ENCODE measurements around the gene GRK1.

The GRK1 gene

DNA sequence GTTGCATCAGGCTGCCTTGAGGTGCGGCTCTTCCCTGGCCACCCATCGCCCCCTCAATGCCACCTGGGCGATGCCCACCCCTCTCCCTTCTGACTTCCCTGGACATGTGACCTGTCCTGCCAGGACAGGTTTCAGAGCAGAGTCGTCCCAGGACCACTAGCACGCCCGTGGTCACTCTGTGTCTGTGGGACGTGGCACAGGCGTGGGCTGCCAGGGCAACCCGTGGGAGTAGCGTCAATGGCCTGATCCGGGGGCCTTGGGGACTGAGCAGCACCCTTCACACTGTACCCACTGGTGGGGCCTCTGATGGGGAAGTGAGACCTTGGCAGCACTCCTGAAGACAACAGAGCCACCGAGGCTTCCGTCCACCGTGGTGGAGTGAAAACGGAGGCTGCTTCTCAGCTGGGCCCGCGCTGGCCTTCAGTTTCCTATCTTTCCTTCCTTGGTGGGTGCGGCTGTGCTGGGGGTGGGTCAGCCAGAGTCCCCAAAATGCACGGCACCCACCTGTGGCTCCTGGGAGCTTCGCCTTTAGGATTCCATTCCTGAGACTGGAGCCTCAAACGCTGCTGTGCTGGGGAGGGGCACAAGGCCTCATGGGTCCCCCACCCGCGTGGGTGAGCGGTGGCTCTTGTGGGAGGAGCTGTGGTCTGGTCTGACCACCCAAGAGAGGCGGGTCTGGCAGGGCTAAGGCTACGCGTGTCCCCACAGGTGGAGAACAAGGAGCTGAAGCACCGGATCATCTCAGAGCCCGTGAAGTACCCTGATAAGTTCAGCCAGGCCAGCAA lies 65.3 kb downstream of the GRK1 start:
- Histone ChIP-seq H3K4me3 (ENCODE audit: low read depth, low read length) (no peak overlapping the region), H3K4me1 (ENCODE audit: control insufficient read depth, insufficient read depth, low read length, unreplicated experiment) (no peaks in the 10 kb centered on the region), H3K36me3 (ENCODE audit: insufficient read depth, low read length) (no peaks in the 10 kb centered on the region), H2AFZ (ENCODE audit: low read length, unreplicated experiment) (no peak overlapping the region), H3K79me2 (ENCODE audit: control insufficient read depth, insufficient read depth, low read length, unreplicated experiment) (no peaks in the 10 kb centered on the region), H3K27ac (ENCODE audit: low read depth, low read length) (no peak overlapping the region), H3K27me3 (ENCODE audit: insufficient read depth, low read length) (no peaks in the 10 kb centered on the region)

DNA sequence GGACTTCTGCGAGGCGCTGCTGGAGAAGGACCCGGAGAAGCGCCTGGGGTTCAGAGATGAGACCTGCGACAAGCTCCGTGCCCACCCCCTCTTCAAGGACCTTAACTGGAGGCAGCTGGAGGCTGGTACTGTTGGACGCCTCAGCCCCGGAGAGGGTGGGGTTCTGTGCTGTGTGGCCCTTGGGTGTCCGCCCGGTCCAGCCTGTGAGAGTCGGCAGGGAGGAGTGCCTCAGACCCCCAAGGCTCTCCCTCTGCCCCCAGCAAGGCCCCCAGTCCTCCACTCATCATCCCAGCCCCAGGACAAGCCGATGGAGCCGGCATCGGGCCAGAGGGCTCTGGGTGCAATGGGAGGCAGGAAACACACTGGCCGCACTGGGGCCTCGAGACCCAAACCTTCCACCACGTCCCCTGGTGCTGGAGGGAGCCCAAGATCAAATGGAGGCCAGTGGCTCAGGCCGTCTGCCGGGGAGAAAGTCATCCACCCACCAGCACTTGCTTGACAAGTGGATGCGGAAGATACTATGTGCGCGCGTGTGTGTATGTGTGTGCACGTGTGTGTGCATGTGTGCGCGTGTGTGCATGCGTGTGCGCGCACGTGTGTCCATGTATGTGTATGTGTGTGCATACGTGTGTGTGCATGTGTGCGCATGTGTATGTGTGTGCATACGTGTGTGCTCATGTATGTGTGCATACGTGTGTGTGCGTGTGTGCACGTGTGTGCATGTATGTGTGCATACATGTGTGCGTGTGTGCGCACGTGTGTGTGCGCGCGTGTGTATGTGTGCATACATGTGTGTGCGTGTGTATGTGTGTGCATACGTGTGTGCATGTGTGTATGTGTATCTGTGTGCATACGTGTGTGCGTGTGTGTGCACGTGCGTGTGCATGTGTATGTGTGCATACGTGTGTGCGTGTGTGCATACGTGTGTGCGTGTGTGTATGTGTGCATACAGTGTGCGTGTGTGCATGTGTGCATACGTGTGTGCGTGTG lies 66.2 kb downstream of the GRK1 start:
- H3K36me3 ChIP-seq (ENCODE audit: insufficient read depth, low read length) = no peaks in the 10 kb centered on the region

DNA sequence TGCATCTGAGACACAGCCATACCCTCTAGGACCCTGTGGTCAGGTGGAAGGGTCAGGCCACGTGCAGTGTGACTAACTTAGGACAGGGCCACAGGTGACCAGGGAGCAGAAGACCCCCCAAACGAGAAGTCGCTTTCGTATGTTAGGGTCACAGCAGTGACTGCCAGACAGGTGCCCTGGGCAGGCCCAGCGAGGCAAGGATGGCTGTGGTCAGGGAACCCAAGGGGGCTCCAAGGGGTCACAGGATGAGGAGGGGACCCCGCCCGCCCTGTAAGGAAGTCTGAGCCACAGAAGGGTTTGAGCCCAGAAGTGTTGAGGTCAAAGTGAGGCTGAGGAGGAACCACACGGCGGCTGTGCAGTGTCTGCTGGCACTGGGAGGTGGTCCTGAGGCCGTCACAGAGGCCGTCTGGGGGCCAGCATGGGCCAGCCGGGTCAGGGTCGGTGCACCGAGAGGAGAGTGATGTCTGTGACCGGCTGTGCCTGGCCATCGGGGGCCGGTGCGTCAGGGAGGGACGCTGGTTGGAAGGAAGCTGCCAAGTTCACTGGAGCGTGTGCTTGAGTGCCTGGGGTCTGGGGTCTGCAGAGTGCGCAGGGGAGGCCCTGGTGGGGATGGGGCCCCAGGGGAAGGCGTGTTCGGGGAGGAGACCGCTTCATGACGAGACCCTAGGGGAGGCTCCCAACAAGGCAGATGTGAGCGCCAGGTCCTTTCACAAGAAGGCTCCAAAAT lies 67.2 kb downstream of the GRK1 start:
- Histone ChIP-seq H3K4me1 (ENCODE audit: control insufficient read depth, insufficient read depth, low read length, unreplicated experiment) (no peaks in the 10 kb centered on the region), H3K4me3 (ENCODE audit: low read depth, low read length) (no peak overlapping the region), H3K27ac (ENCODE audit: low read depth, low read length) (no peak overlapping the region), H3K27me3 (ENCODE audit: insufficient read depth, low read length) (no peaks in the 10 kb centered on the region), H3K36me3 (ENCODE audit: insufficient read depth, low read length) (no peaks in the 10 kb centered on the region), H3K79me2 (ENCODE audit: control insufficient read depth, insufficient read depth, low read length, unreplicated experiment) (no peaks in the 10 kb centered on the region), H2AFZ (ENCODE audit: low read length, unreplicated experiment) (no peak overlapping the region)

More for the DNA sequence above, 66.2 kb downstream of the GRK1 start:
- Histone ChIP-seq H2AFZ (ENCODE audit: low read length, unreplicated experiment) (no peak overlapping the region), H3K4me1 (ENCODE audit: control insufficient read depth, insufficient read depth, low read length, unreplicated experiment) (no peaks in the 10 kb centered on the region), H3K27ac (ENCODE audit: low read depth, low read length) (no peak overlapping the region), H3K79me2 (ENCODE audit: control insufficient read depth, insufficient read depth, low read length, unreplicated experiment) (no peaks in the 10 kb centered on the region), H3K27me3 (ENCODE audit: insufficient read depth, low read length) (no peaks in the 10 kb centered on the region), H3K4me3 (ENCODE audit: low read depth, low read length) (no peak overlapping the region)

DNA sequence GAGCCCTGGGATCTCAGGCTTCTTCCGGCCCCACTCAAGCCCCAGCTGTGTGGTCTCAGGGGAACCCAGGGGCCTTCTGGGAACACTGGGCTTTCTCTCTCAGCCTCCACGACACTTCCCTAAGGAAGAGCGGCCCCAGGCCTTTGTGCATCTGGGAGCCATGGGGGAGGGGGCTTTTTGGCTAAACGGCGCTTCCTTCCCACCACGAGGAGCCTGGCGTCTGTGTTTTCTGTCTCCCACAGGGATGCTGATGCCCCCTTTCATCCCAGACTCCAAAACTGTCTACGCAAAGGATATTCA lies 67.8 kb downstream of the GRK1 start:
- no peaks in the 10 kb centered on the region for H3K36me3 ChIP-seq (ENCODE audit: insufficient read depth, low read length)
- H3K79me2 ChIP-seq (ENCODE audit: control insufficient read depth, insufficient read depth, low read length, unreplicated experiment) = no peaks in the 10 kb centered on the region
- no peaks in the 10 kb centered on the region for H3K27me3 ChIP-seq (ENCODE audit: insufficient read depth, low read length)
- no peaks in the 10 kb centered on the region for H3K4me1 ChIP-seq (ENCODE audit: control insufficient read depth, insufficient read depth, low read length, unreplicated experiment)
- H3K27ac ChIP-seq (ENCODE audit: low read depth, low read length) = no peak overlapping the region
- H2AFZ ChIP-seq (ENCODE audit: low read length, unreplicated experiment) = no peak overlapping the region
- no peak overlapping the region for H3K4me3 ChIP-seq (ENCODE audit: low read depth, low read length)

DNA sequence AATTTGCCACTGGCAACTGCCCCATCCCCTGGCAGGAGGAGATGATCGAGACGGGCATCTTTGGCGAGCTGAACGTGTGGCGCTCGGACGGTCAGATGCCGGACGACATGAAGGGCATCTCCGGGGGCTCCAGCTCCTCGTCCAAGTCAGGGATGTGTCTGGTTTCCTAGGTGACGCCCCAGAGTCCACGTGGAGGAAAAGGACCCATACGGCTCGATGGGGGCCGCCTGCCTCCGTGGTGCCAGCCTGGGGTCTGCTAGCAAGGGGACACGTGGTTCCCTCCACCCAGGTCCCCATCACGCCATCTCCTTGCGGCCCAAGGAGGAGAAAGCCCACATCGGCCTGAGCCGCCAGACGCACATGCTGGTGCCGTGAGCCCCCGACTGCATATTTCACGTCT lies 68.2 kb downstream of the GRK1 start:
- no peak overlapping the region for H2AFZ ChIP-seq (ENCODE audit: low read length, unreplicated experiment)
- no peaks in the 10 kb centered on the region for H3K36me3 ChIP-seq (ENCODE audit: insufficient read depth, low read length)
- no peaks in the 10 kb centered on the region for H3K4me1 ChIP-seq (ENCODE audit: control insufficient read depth, insufficient read depth, low read length, unreplicated experiment)
- H3K79me2 ChIP-seq (ENCODE audit: control insufficient read depth, insufficient read depth, low read length, unreplicated experiment) = no peaks in the 10 kb centered on the region
- H3K27me3 ChIP-seq (ENCODE audit: insufficient read depth, low read length) = no peaks in the 10 kb centered on the region
- no peak overlapping the region for H3K27ac ChIP-seq (ENCODE audit: low read depth, low read length)
- H3K4me3 ChIP-seq (ENCODE audit: low read depth, low read length) = no peak overlapping the region

DNA sequence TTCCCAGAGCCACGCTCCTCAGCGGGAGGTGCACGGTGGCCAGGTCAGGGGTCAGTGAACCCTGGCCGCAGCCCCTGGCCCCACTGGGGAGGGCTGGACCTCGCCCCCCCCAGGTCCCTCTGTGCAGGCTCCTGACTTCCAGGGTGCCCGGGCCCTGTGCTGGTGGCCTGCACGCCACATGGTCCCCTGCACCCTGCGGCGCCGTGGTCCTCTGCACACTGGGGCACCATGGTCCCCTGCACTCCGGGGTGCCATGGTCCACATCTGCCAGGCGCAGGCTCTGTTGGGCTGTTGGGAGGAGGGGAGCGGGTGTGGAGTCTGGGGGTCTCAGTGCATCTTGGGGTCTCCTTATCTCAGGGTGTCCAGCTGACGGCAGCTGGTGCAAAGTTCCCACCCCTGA lies 68.7 kb downstream of the GRK1 start:
- H3K4me3 ChIP-seq (ENCODE audit: low read depth, low read length) = no peak overlapping the region
- no peak overlapping the region for H3K27ac ChIP-seq (ENCODE audit: low read depth, low read length)
- no peaks in the 10 kb centered on the region for H3K27me3 ChIP-seq (ENCODE audit: insufficient read depth, low read length)
- H3K79me2 ChIP-seq (ENCODE audit: control insufficient read depth, insufficient read depth, low read length, unreplicated experiment) = no peaks in the 10 kb centered on the region
- H3K36me3 ChIP-seq (ENCODE audit: insufficient read depth, low read length) = no peaks in the 10 kb centered on the region
- no peaks in the 10 kb centered on the region for H3K4me1 ChIP-seq (ENCODE audit: control insufficient read depth, insufficient read depth, low read length, unreplicated experiment)
- H2AFZ ChIP-seq (ENCODE audit: low read length, unreplicated experiment) = no peak overlapping the region

DNA sequence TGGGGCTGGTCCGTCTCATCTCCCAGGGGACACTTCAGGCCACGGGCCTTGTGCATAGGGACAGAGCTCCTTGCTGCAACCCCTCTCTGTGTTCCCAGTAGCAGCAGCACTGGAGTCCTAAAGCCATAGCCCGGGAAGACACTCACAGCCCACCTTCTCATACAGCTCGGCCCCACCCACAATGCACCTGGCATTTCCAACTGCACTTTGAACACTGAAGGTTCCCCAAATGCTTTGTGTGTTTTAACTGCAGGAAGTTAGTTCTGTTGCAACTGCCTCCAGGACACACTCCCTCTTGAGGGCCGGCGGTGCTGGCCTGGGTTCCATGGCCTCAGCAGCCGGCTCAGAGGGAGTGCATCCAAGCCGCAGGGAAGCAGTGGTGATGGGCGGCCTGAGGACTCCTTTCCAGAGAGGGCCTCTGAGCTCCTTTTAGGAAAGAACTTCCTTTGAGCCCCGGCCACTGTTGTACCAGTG lies 69.3 kb downstream of the GRK1 start:
- Histone ChIP-seq H3K4me1 (ENCODE audit: control insufficient read depth, insufficient read depth, low read length, unreplicated experiment) (no peaks in the 10 kb centered on the region), H2AFZ (ENCODE audit: low read length, unreplicated experiment) (no peak overlapping the region), H3K27ac (ENCODE audit: low read depth, low read length) (no peak overlapping the region), H3K27me3 (ENCODE audit: insufficient read depth, low read length) (no peaks in the 10 kb centered on the region), H3K4me3 (ENCODE audit: low read depth, low read length) (no peak overlapping the region), H3K36me3 (ENCODE audit: insufficient read depth, low read length) (no peaks in the 10 kb centered on the region), H3K79me2 (ENCODE audit: control insufficient read depth, insufficient read depth, low read length, unreplicated experiment) (no peaks in the 10 kb centered on the region)

DNA sequence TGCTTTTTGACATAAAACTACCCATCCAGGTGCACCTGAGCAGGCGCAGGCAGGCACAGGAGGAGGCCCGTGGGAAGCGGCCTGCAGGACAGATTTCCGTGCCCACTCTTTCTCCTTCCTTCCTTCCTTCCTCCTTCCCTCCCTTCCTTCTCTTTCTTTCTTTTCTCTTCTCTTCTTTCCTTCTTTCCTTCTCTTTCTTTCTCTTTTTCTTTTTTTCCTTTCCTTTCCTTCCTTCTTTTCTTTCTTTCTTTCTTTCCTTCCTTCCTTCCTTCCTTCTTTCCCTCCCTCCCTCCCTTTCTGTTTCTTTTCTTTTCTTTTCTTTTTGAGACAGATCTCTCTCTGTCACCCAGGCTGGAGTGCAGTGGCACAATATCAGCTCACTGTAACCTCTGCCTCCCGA lies 70.8 kb downstream of the GRK1 start:
- H3K4me1 ChIP-seq (ENCODE audit: control insufficient read depth, insufficient read depth, low read length, unreplicated experiment) = peaks cover 7% of the 10 kb centered on the region
- no peak overlapping the region for H2AFZ ChIP-seq (ENCODE audit: low read length, unreplicated experiment)
- no peak overlapping the region for H3K27ac ChIP-seq (ENCODE audit: low read depth, low read length)
- no peak overlapping the region for H3K4me3 ChIP-seq (ENCODE audit: low read depth, low read length)
- no peaks in the 10 kb centered on the region for H3K79me2 ChIP-seq (ENCODE audit: control insufficient read depth, insufficient read depth, low read length, unreplicated experiment)
- H3K27me3 ChIP-seq (ENCODE audit: insufficient read depth, low read length) = no peaks in the 10 kb centered on the region
- H3K36me3 ChIP-seq (ENCODE audit: insufficient read depth, low read length) = no peaks in the 10 kb centered on the region

DNA sequence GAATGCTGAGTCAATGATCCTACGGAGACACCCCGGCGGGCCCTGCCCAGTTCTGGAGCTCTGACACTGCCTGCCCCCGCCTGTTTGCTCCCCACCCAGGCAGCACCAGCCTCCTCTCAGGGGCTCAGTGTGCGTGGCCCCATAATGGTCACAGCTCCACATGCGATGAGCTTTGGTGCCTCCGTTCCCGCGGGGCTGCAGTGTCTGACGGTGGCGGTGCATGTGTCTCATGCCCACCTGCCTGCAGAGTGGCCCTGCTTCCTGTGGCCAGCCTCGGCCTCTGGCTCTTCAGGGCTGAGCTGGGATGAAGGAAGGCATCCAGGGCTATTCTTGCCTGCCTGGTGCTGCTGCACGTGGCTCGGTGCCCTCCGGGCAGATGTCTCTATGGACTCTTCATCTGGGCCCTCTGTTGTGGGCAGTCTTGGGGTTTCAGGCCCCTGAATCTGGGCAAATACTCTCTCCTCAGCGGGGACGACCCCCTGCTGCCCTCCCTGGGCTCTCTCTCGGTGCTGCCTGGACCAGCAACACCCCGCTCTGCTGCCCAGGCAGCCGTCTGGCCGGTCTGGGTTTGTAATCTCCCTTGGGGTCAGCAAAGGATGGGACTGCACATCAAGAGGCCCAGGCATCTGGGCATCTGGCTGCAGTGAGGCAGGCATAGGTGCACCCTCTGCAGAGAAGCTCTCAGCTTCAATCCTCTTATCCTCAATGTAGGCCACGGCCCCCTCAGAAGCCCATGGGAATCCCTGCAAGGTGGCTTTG lies 72.7 kb downstream of the GRK1 start:
- H3K79me2 ChIP-seq (ENCODE audit: control insufficient read depth, insufficient read depth, low read length, unreplicated experiment) = no peaks in the 10 kb centered on the region
- H3K36me3 ChIP-seq (ENCODE audit: insufficient read depth, low read length) = no peaks in the 10 kb centered on the region
- peaks cover 7% of the 10 kb centered on the region for H3K4me1 ChIP-seq (ENCODE audit: control insufficient read depth, insufficient read depth, low read length, unreplicated experiment)
- H2AFZ ChIP-seq (ENCODE audit: low read length, unreplicated experiment) = no peak overlapping the region
- H3K27me3 ChIP-seq (ENCODE audit: insufficient read depth, low read length) = no peaks in the 10 kb centered on the region
- H3K4me3 ChIP-seq (ENCODE audit: low read depth, low read length) = no peak overlapping the region
- H3K27ac ChIP-seq (ENCODE audit: low read depth, low read length) = no peak overlapping the region

DNA sequence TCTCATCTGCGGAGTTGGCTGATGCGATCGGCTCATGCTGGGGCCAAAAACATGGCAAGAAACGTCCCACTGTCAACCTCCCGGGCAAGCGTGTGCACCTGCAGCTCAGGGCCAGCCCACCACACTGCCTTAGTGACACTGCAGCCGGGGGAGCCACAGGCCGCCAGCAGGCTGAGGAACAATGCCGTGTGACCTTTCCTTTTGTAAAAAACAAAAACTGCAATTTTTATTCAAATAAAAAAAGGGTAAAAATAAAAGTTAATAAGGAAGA lies 73.2 kb downstream of the GRK1 start:
- H3K4me3 ChIP-seq (ENCODE audit: low read depth, low read length) = no peak overlapping the region
- H2AFZ ChIP-seq (ENCODE audit: low read length, unreplicated experiment) = no peak overlapping the region
- H3K27me3 ChIP-seq (ENCODE audit: insufficient read depth, low read length) = no peaks in the 10 kb centered on the region
- no peak overlapping the region for H3K27ac ChIP-seq (ENCODE audit: low read depth, low read length)
- no peaks in the 10 kb centered on the region for H3K79me2 ChIP-seq (ENCODE audit: control insufficient read depth, insufficient read depth, low read length, unreplicated experiment)
- H3K36me3 ChIP-seq (ENCODE audit: insufficient read depth, low read length) = no peaks in the 10 kb centered on the region
- H3K4me1 ChIP-seq (ENCODE audit: control insufficient read depth, insufficient read depth, low read length, unreplicated experiment) = peaks cover 7% of the 10 kb centered on the region
